HG03571 (cell line): ENCODE data around the gene LYZ.

Source experiments
- ATAC-seq: cut with Tn5 transposase; IDR thresholded peaks from one replicate; pipeline ENCODE4 v1.9.1; 2021; ENCODE audit not compliant: unreplicated experiment

The LYZ gene

GRCh38 chr12:69383074-69383473, 34.9 kb downstream of the LYZ start:
- ATAC-seq, result no peak

GRCh38 chr12:69385038-69385437, 36.9 kb downstream of the LYZ start:
- ATAC-seq, result no peak

DNA sequence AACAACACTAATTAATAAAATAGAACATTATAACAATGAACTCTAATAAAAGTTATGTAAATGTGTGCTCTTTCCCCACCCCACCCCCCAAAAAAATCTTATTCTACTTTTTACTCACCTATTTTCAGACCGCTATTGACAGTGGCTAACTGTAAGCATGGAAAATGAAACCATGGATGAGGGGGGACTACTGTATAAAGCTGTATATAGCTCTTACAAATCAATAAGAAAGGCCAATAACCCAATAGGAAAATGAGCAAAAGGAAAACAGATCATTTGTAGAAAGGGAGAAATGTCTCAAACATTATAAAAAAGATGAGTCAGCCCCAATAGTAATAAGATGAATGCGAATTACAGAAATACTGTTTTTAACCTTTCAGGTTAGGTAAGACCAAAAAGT, 38.7 kb downstream of the LYZ start:
- no peak for ATAC-seq

- ATAC-seq, result no peak
Observed at GRCh38 chr12:69388371-69388770, 40.2 kb downstream of the LYZ start.

DNA sequence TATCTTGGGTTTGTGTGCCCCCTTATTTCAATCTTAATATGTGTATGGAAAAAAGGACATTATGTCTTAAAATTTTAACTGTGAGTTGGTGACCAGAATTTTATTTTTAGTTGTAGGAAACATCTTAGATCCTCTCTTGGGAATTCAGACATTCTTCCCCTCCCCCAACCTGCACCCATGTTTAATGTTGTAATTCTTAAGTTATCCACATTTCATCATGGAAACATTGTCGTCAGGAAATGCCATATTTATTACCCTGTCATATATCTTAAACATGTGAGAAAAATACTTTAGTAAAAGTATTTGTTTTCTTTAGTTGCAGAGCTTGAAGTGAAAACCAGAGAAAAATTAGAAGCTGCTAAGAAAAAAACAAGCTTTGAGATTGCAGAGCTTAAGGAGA, 41.6 kb downstream of the LYZ start:
- no peak for ATAC-seq

DNA sequence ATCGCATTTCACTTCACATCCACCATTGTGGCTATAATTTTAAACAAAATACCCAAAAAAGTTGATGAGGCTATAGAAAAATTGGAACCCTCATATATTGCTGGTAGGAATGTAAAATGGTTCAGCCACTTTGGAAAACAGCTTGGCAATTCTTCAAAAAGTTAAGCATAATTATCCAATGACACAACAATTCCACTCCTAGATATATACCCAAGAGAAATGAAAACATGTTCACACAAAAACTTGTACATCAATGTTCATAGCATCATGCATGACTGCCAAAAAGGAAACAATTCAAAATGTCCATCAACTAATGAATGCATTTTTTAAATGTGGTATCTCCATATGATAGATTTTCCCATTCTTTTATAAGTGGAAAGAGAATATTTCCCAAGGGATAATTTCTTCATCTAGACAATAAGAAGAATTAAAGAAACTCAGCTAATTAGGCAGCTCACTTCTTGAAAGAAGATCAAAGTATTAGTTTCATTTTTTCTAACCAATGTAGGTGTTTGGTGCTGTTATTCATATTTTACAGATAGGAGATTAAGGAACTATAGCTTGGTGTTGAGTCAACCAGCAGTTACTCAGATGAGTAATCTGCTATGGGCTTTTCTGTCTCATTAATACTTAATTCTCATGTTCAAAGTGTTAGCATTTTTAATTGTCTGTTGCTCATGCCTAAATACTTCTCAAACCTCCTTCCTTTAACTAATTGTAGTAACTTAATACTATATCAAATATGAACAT, 44.2 kb downstream of the LYZ start:
- peak; percentile 57 for ATAC-seq

- no peak for ATAC-seq
Observed at GRCh38 chr12:69396041-69396440, 47.9 kb downstream of the LYZ start.

GRCh38 chr12:69396963-69397362, 48.8 kb downstream of the LYZ start:
- ATAC-seq, result no peak

GRCh38 chr12:69397978-69398377, 49.8 kb downstream of the LYZ start:
- ATAC-seq, result no peak

GRCh38 chr12:69401940-69402339, 53.8 kb downstream of the LYZ start:
- no peak for ATAC-seq
